Thyroid gland (tissue), 4 donors: Measurements from ENCODE around the gene NUP93.

Source experiments
- CTCF ChIP-seq, 6 experiments: fragments of 200-600 bp in 3 of 6; fragments of 450-650 bp in 3 of 6; sonication (generic) in 3 of 6; IDR thresholded peaks; one replicate each; pipeline ENCODE4 v1.5.1; 2016 to 2019; ENCODE audit warnings: antibody characterized with exemption in 6 of 6, mild to moderate bottlenecking in 2 of 6, inconsistent platforms in 1 of 6, moderate library complexity in 1 of 6
- POLR2A ChIP-seq, 2 donors: fragments of 450-650 bp; IDR thresholded peaks; one replicate each; pipeline ENCODE4 v1.6.1; 2017; ENCODE audit warnings: antibody characterized with exemption in 2 of 2, mild to moderate bottlenecking in 2 of 2, moderate library complexity in 1 of 2

GRCh38 chr16:56758432-56758831 is 28.5 kb downstream of the NUP93 start:
- TF ChIP-seq CTCF (IDR thresholded peaks at IDR 0.05) (no peak), POLR2A (IDR thresholded peaks at IDR 0.05) (no peak)
